Measurements from ENCODE around the gene IGF2BP2.

GRCh38 chr3:185701611-185702261, 123.1 kb downstream of the IGF2BP2 start:
- TF ChIP-seq NR3C1 (IDR thresholded peaks at IDR 0.05): no peak
- TF ChIP-seq POLR2A (IDR thresholded peaks at IDR 0.05; ENCODE audit: low read length): no peak

Measured in A549 (cell line).